Keratinocyte (primary cell): Measurements from ENCODE around the gene CCDC40.

Experiments
- EZH2 ChIP-seq: IDR thresholded peaks from one replicate; pipeline ENCODE4 v1.6.1; 2012; ENCODE audit warnings: inconsistent platforms, mild to moderate bottlenecking, low read length, moderate library complexity
- TF ChIP-seq, protein P1 (sequence below), 3 experiments: IDR thresholded peaks in 1 of 3; conservative IDR thresholded peaks in 1 of 3; optimal IDR thresholded peaks in 1 of 3; 2 replicates in 2 of 3; 3 replicates in 1 of 3; pipeline versions ENCODE3 to v1.5.1; 2011; ENCODE audit warnings: low read length in 3 of 3, mild to moderate bottlenecking in 3 of 3, moderate library complexity in 2 of 3, control low read depth in 1 of 3, inconsistent platforms in 1 of 3; ENCODE audit not compliant: insufficient read depth in 2 of 3; ENCODE audit errors: extremely low read depth in 1 of 3

DNA sequence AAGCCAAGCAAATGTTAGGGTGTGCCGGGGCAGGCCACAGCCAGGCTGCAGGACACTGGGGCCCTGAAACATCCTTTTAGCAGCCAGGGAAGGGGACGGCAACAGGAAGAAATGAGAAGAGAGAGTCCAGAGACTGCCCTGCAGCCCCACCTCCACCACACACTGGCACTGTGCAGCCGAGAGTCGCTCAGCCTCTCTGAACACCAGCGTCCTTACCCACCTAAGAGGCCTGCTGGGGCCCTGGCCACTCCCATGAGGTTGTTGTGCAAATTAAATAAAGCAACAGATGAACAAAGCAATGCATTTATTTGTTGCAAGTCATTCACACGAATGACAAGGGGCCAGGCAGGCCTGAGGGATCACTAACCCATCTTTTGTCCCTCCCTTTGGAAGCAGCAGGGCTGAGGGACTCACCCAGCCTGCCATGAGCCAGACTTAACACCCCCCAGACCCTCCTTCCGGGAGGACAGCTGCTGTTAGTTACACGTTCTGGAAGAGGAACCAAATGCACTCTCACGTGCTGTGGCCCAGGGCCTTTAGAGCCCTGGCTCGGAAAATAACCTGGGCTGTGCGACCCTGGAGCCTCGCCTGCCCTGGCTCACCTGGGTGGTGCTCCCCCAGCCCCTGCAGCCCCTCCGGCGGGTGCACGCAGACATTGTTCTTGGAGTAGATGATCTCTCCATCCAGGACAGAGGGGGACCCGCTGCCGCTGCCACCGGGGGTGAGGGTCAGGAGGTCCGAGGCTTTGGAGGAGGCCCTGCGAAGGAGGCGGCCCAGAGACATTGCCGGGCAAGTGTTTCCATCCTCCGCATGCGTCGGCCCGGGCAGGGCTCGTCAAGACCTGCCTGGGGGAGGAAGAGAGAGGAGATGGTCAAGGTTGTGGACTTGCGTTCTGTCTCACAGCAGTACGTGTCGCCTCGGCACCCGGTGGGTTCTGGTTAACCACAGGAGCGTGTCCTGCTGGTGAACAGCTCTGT, 23.4 kb upstream of the CCDC40 start:
- no peak for TF ChIP-seq EZH2
- TF ChIP-seq, protein P1, sequence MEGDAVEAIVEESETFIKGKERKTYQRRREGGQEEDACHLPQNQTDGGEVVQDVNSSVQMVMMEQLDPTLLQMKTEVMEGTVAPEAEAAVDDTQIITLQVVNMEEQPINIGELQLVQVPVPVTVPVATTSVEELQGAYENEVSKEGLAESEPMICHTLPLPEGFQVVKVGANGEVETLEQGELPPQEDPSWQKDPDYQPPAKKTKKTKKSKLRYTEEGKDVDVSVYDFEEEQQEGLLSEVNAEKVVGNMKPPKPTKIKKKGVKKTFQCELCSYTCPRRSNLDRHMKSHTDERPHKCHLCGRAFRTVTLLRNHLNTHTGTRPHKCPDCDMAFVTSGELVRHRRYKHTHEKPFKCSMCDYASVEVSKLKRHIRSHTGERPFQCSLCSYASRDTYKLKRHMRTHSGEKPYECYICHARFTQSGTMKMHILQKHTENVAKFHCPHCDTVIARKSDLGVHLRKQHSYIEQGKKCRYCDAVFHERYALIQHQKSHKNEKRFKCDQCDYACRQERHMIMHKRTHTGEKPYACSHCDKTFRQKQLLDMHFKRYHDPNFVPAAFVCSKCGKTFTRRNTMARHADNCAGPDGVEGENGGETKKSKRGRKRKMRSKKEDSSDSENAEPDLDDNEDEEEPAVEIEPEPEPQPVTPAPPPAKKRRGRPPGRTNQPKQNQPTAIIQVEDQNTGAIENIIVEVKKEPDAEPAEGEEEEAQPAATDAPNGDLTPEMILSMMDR (optimal IDR thresholded peaks at IDR 0.05 in 1 of 3, IDR thresholded peaks at IDR 0.05 in 1 of 3, conservative IDR thresholded peaks at IDR 0.05 in 1 of 3; ENCODE audit: extremely low read depth in 1 of 3, insufficient read depth in 2 of 3, low read length in 3 of 3): no peak
